SK-N-SH treated with all-trans-retinoic acid at 6 μM for 48 hours (cell line): ENCODE results near the gene KLF11.
"Not testable (repeated sequence)": the region's sequence is repeated elsewhere in the genome, so short reads cannot be mapped to it uniquely, and the experiment has no call there.

ENCODE experiments used
- ATAC-seq: fragments of 200-7000 bp; cut with Tn5 transposase; 3 replicates; pipeline ENCODE4 v1.9.1; 2020; ENCODE audit warnings: mild to moderate bottlenecking, moderate library complexity
- ARNTL ChIP-seq: fragments of 450-650 bp; formaldehyde crosslinking; IDR thresholded peaks from 2 replicates; pipeline ENCODE4 v1.5.0; 2020; ENCODE audit warnings: low read depth, mild to moderate bottlenecking, moderate library complexity, borderline replicate concordance
- BACH2 ChIP-seq: fragments of 250-450 bp; sonication (Bioruptor Pico); IDR thresholded peaks from 2 replicates; pipeline ENCODE4 v1.9.0; 2021; ENCODE audit warnings: mild to moderate bottlenecking, borderline replicate concordance
- CREB5 ChIP-seq: fragments of 250-450 bp; sonication (Bioruptor Pico); IDR thresholded peaks from 2 replicates; pipeline ENCODE4 v1.5.1; 2020; ENCODE audit warnings: low read depth, mild to moderate bottlenecking, moderate library complexity
- CSDC2 ChIP-seq: fragments of 250-450 bp; sonication (Bioruptor Pico); IDR thresholded peaks from 2 replicates; pipeline ENCODE4 v1.5.0; 2020; ENCODE audit warnings: mild to moderate bottlenecking, moderate library complexity
- CSRNP3 ChIP-seq: fragments of 250-450 bp; sonication (Bioruptor Pico); IDR thresholded peaks from 2 replicates; pipeline ENCODE4 v1.5.1; 2021; ENCODE audit warnings: mild to moderate bottlenecking, moderate library complexity
- ESRRG ChIP-seq: fragments of 250-450 bp; sonication (Bioruptor Pico); IDR thresholded peaks from 2 replicates; pipeline ENCODE4 v1.6.1; 2021; ENCODE audit warnings: mild to moderate bottlenecking
- ISL1 ChIP-seq: fragments of 250-450 bp; sonication (Bioruptor Pico); IDR thresholded peaks from 2 replicates; pipeline ENCODE4 v2.1.2; 2022; ENCODE audit warnings: mild to moderate bottlenecking, moderate library complexity
- OSR1 ChIP-seq: fragments of 250-450 bp; sonication (Bioruptor Pico); IDR thresholded peaks from 2 replicates; pipeline ENCODE4 v1.8.0; 2022; ENCODE audit warnings: moderate library complexity, mild to moderate bottlenecking, inconsistent platforms
- PATZ1 ChIP-seq: fragments of 250-450 bp; sonication (Bioruptor Pico); IDR thresholded peaks from 2 replicates; pipeline ENCODE4 v1.8.0; 2020; ENCODE audit warnings: mild to moderate bottlenecking, moderate library complexity, borderline replicate concordance
- POU6F1 ChIP-seq: fragments of 250-450 bp; sonication (Bioruptor Pico); IDR thresholded peaks from 2 replicates; pipeline ENCODE4 v1.8.0; 2021; ENCODE audit warnings: low read depth, mild to moderate bottlenecking, moderate library complexity, borderline replicate concordance
- PPARA ChIP-seq: fragments of 250-450 bp; sonication (Bioruptor Pico); IDR thresholded peaks from 2 replicates; pipeline ENCODE4 v1.5.0; 2020; ENCODE audit warnings: mild to moderate bottlenecking, borderline replicate concordance
- RARB ChIP-seq: fragments of 250-450 bp; sonication (Bioruptor Pico); IDR thresholded peaks from 2 replicates; pipeline ENCODE4 v1.8.0; 2021; ENCODE audit warnings: mild to moderate bottlenecking, moderate library complexity
- SNAI2 ChIP-seq: fragments of 250-450 bp; sonication (Bioruptor Pico); IDR thresholded peaks from 2 replicates; pipeline ENCODE4 v1.5.0; 2020; ENCODE audit warnings: mild to moderate bottlenecking, moderate library complexity
- TSHZ2 ChIP-seq: fragments of 250-450 bp; sonication (Bioruptor Pico); IDR thresholded peaks from 2 replicates; pipeline ENCODE4 v1.5.0; 2020; ENCODE audit warnings: mild to moderate bottlenecking, moderate library complexity
- ZFP3 ChIP-seq: fragments of 250-450 bp; sonication (Bioruptor Pico); IDR thresholded peaks from 2 replicates; pipeline ENCODE4 v1.5.0; 2020; ENCODE audit warnings: mild to moderate bottlenecking, moderate library complexity
- ZFP30 ChIP-seq: fragments of 450-650 bp; formaldehyde crosslinking; IDR thresholded peaks from 2 replicates; pipeline ENCODE4 v1.5.0; 2022; ENCODE audit warnings: mild to moderate bottlenecking, moderate library complexity
- ZNF565 ChIP-seq: fragments of 450-650 bp; formaldehyde crosslinking; conservative IDR thresholded peaks from 2 replicates; pipeline ENCODE4 v1.5.0; 2020; ENCODE audit warnings: low read depth, mild to moderate bottlenecking, moderate library complexity
- ZNF70 ChIP-seq: fragments of 450-650 bp; formaldehyde crosslinking; IDR thresholded peaks from 2 replicates; pipeline ENCODE4 v1.5.0; 2020; ENCODE audit warnings: mild to moderate bottlenecking, moderate library complexity
- ZNF8 ChIP-seq: fragments of 450-650 bp; formaldehyde crosslinking; IDR thresholded peaks from 2 replicates; pipeline ENCODE4 v1.5.0; 2020; ENCODE audit warnings: mild to moderate bottlenecking, moderate library complexity

The KLF11 gene

GRCh38 chr2:10012963-10013461, 30.3 kb upstream of the KLF11 start:
- no peak for ATAC-seq
- TF ChIP-seq SNAI2 (CRISPR knock-in tag) (no peak), ARNTL (CRISPR knock-in tag) (no peak), ISL1 (CRISPR knock-in tag) (no peak), POU6F1 (no peak), TSHZ2 (CRISPR knock-in tag) (no peak), ZNF70 (no peak), CSRNP3 (CRISPR knock-in tag) (no peak), OSR1 (CRISPR knock-in tag) (no peak), BACH2 (CRISPR knock-in tag) (no peak), CSDC2 (no peak), ZFP3 (no peak), PPARA (no peak), PATZ1 (CRISPR knock-in tag) (no peak), ZNF565 (CRISPR knock-in tag) (no peak), ZFP30 (no peak), RARB (CRISPR knock-in tag) (no peak), ZNF8 (no peak), ESRRG (CRISPR knock-in tag) (no peak), CREB5 (no peak)

GRCh38 chr2:10013651-10014417, 29.5 kb upstream of the KLF11 start:
- ATAC-seq = not testable (repeated sequence)

- no peak for ATAC-seq
- no peak for TF ChIP-seq ESRRG (CRISPR knock-in tag)
- no peak for TF ChIP-seq BACH2 (CRISPR knock-in tag)
- TF ChIP-seq CSRNP3 (CRISPR knock-in tag) = no peak
- no peak for TF ChIP-seq PATZ1 (CRISPR knock-in tag)
- no peak for TF ChIP-seq CSDC2
- TF ChIP-seq ZNF70 = no peak
- no peak for TF ChIP-seq ZFP3
- TF ChIP-seq RARB (CRISPR knock-in tag) = no peak
- TF ChIP-seq ISL1 (CRISPR knock-in tag) = no peak
- no peak for TF ChIP-seq TSHZ2 (CRISPR knock-in tag)
- TF ChIP-seq SNAI2 (CRISPR knock-in tag) = no peak
- TF ChIP-seq OSR1 (CRISPR knock-in tag) = no peak
- TF ChIP-seq ZFP30 = no peak
- TF ChIP-seq ARNTL (CRISPR knock-in tag) = no peak
Observed at GRCh38 chr2:10014418-10015190, 28.7 kb upstream of the KLF11 start.
